Measurements from ENCODE around the gene MLLT10.
"Not testable (repeated sequence)": the region's sequence is repeated elsewhere in the genome, so short reads cannot be mapped to it uniquely, and the experiment has no call there.

MLLT10 gene

GRCh38 chr10:21696302-21696701 is 162.3 kb downstream of the MLLT10 start:
- no peak for DNase-seq (ENCODE audit: low spot score in 2 of 2)
- H3K4me3 Mint-ChIP-seq, result no peak overlapping the region
- peaks cover 53% of the 10 kb centered on the region for H3K36me3 Mint-ChIP-seq
- peaks cover 2% of the 10 kb centered on the region for H3K4me1 Mint-ChIP-seq
- no peak overlapping the region for H3K27ac Mint-ChIP-seq
- peaks cover 17% of the 10 kb centered on the region for H3K9me3 Mint-ChIP-seq
- ATAC-seq (ENCODE audit: low read depth), result no peak
- no peaks in the 10 kb centered on the region for H3K27me3 Mint-ChIP-seq

- H3K36me3 Mint-ChIP-seq, result peaks cover 55% of the 10 kb centered on the region
- H3K4me1 Mint-ChIP-seq, result peaks cover 11% of the 10 kb centered on the region
- ATAC-seq (ENCODE audit: low read depth), result no peak
- H3K27ac Mint-ChIP-seq, result no peak overlapping the region
- DNase-seq (ENCODE audit: low spot score in 2 of 2), result no peak
- no peak overlapping the region for H3K4me3 Mint-ChIP-seq
- H3K9me3 Mint-ChIP-seq, result peaks cover 19% of the 10 kb centered on the region
- H3K27me3 Mint-ChIP-seq, result no peaks in the 10 kb centered on the region
These were observed 165.5 kb downstream of the MLLT10 start for GRCh38 chr10:21699575-21699974.

- DNase-seq (ENCODE audit: low spot score in 2 of 2) (no peak), ATAC-seq (ENCODE audit: low read depth) (no peak)
- Mint-ChIP-seq H3K36me3 (peaks cover 56% of the 10 kb centered on the region), H3K9me3 (peaks cover 19% of the 10 kb centered on the region), H3K27ac (no peak overlapping the region), H3K4me1 (peaks cover 13% of the 10 kb centered on the region), H3K27me3 (no peaks in the 10 kb centered on the region), H3K4me3 (no peak overlapping the region)
These were observed 166.4 kb downstream of the MLLT10 start for GRCh38 chr10:21700474-21700873.

GRCh38 chr10:21702633-21703111 is 168.6 kb downstream of the MLLT10 start:
- DNase-seq (ENCODE audit: low spot score in 2 of 2) (no peak), ATAC-seq (ENCODE audit: low read depth) (peak; percentile 46)
- Mint-ChIP-seq H3K36me3 (peaks cover 55% of the 10 kb centered on the region), H3K4me1 (peaks cover 20% of the 10 kb centered on the region), H3K9me3 (peaks cover 20% of the 10 kb centered on the region), H3K4me3 (peak overlapping the region; percentile 25), H3K27ac (peak overlapping the region; percentile 4), H3K27me3 (no peaks in the 10 kb centered on the region)

- Mint-ChIP-seq H3K36me3 (peaks cover 52% of the 10 kb centered on the region), H3K27me3 (no peaks in the 10 kb centered on the region)
These were observed 171.3 kb downstream of the MLLT10 start for GRCh38 chr10:21705142-21705827.

GRCh38 chr10:21705828-21706176 is 171.8 kb downstream of the MLLT10 start:
- ATAC-seq (ENCODE audit: low read depth) (no peak), DNase-seq (ENCODE audit: low spot score in 2 of 2) (no peak)
- Mint-ChIP-seq H3K4me3 (no peak overlapping the region), H3K36me3 (peaks cover 47% of the 10 kb centered on the region), H3K4me1 (peaks cover 32% of the 10 kb centered on the region), H3K27me3 (no peaks in the 10 kb centered on the region), H3K9me3 (peaks cover 9% of the 10 kb centered on the region), H3K27ac (peak overlapping the region; percentile 10)

More at GRCh38 chr10:21705142-21705827, 171.3 kb downstream of the MLLT10 start:
- Mint-ChIP-seq H3K27ac (no peak overlapping the region), H3K9me3 (peaks cover 13% of the 10 kb centered on the region), H3K4me1 (peaks cover 27% of the 10 kb centered on the region), H3K4me3 (no peak overlapping the region)
- DNase-seq (ENCODE audit: low spot score in 2 of 2) (no peak), ATAC-seq (ENCODE audit: low read depth) (no peak)

GRCh38 chr10:21707498-21707897 is 173.5 kb downstream of the MLLT10 start:
- peaks cover 35% of the 10 kb centered on the region for H3K4me1 Mint-ChIP-seq
- H3K27ac Mint-ChIP-seq, result no peak overlapping the region
- H3K9me3 Mint-ChIP-seq, result peaks cover 2% of the 10 kb centered on the region
- ATAC-seq (ENCODE audit: low read depth), result no peak
- no peak for DNase-seq (ENCODE audit: low spot score in 2 of 2)
- H3K4me3 Mint-ChIP-seq, result no peak overlapping the region
- H3K36me3 Mint-ChIP-seq, result peaks cover 36% of the 10 kb centered on the region
- no peaks in the 10 kb centered on the region for H3K27me3 Mint-ChIP-seq

GRCh38 chr10:21712975-21713374 is 178.9 kb downstream of the MLLT10 start:
- Mint-ChIP-seq H3K36me3 (peaks cover 39% of the 10 kb centered on the region), H3K27ac (no peak overlapping the region), H3K9me3 (no peaks in the 10 kb centered on the region), H3K4me1 (peaks cover 21% of the 10 kb centered on the region), H3K4me3 (no peak overlapping the region), H3K27me3 (no peaks in the 10 kb centered on the region)
- ATAC-seq (ENCODE audit: low read depth) (no peak), DNase-seq (ENCODE audit: low spot score in 2 of 2) (no peak)

- Mint-ChIP-seq H3K36me3 (peaks cover 36% of the 10 kb centered on the region), H3K4me1 (peaks cover 9% of the 10 kb centered on the region), H3K9me3 (no peaks in the 10 kb centered on the region), H3K4me3 (no peak overlapping the region), H3K27ac (no peak overlapping the region), H3K27me3 (no peaks in the 10 kb centered on the region)
- DNase-seq (ENCODE audit: low spot score in 2 of 2) (no peak), ATAC-seq (ENCODE audit: low read depth) (no peak)
These were observed 181.6 kb downstream of the MLLT10 start for GRCh38 chr10:21715531-21716195.

GRCh38 chr10:21717437-21718054 is 183.5 kb downstream of the MLLT10 start:
- not testable (repeated sequence) for H3K9me3 Mint-ChIP-seq; ATAC-seq (ENCODE audit: low read depth); H3K4me1 Mint-ChIP-seq; H3K4me3 Mint-ChIP-seq; H3K27me3 Mint-ChIP-seq; DNase-seq (ENCODE audit: low spot score in 2 of 2)
- peaks cover 38% of the 10 kb centered on the region for H3K36me3 Mint-ChIP-seq
- peak overlapping the region; percentile 28 for H3K27ac Mint-ChIP-seq

GRCh38 chr10:21719502-21719901 is 185.5 kb downstream of the MLLT10 start:
- H3K9me3 Mint-ChIP-seq, result no peaks in the 10 kb centered on the region
- no peak overlapping the region for H3K27ac Mint-ChIP-seq
- ATAC-seq (ENCODE audit: low read depth) (no peak), DNase-seq (ENCODE audit: low spot score in 2 of 2) (no peak)
- H3K27me3 Mint-ChIP-seq, result no peaks in the 10 kb centered on the region
- H3K4me3 Mint-ChIP-seq, result no peak overlapping the region
- H3K4me1 Mint-ChIP-seq, result no peaks in the 10 kb centered on the region
- peaks cover 35% of the 10 kb centered on the region for H3K36me3 Mint-ChIP-seq

- no peak for DNase-seq (ENCODE audit: low spot score in 2 of 2)
- H3K27ac Mint-ChIP-seq, result no peak overlapping the region
- H3K36me3 Mint-ChIP-seq, result peaks cover 32% of the 10 kb centered on the region
- no peaks in the 10 kb centered on the region for H3K9me3 Mint-ChIP-seq
- ATAC-seq (ENCODE audit: low read depth), result no peak
- H3K4me3 Mint-ChIP-seq, result no peak overlapping the region
- no peaks in the 10 kb centered on the region for H3K27me3 Mint-ChIP-seq
- H3K4me1 Mint-ChIP-seq, result no peaks in the 10 kb centered on the region
These were observed 186.1 kb downstream of the MLLT10 start for GRCh38 chr10:21720090-21720489.

- ATAC-seq (ENCODE audit: low read depth), result no peak
- H3K36me3 Mint-ChIP-seq, result peaks cover 26% of the 10 kb centered on the region
These were observed 187.1 kb downstream of the MLLT10 start for GRCh38 chr10:21721000-21721665.

GRCh38 chr10:21722209-21722608 is 188.2 kb downstream of the MLLT10 start:
- Mint-ChIP-seq H3K27me3 (no peaks in the 10 kb centered on the region), H3K36me3 (peaks cover 28% of the 10 kb centered on the region), H3K4me1 (no peaks in the 10 kb centered on the region), H3K9me3 (no peaks in the 10 kb centered on the region), H3K27ac (no peak overlapping the region), H3K4me3 (no peak overlapping the region)
- DNase-seq (ENCODE audit: low spot score in 2 of 2), result no peak
- no peak for ATAC-seq (ENCODE audit: low read depth)

More at GRCh38 chr10:21721000-21721665, 187.1 kb downstream of the MLLT10 start:
- DNase-seq (ENCODE audit: low spot score in 2 of 2), result no peak
- no peaks in the 10 kb centered on the region for H3K9me3 Mint-ChIP-seq
- no peak overlapping the region for H3K4me3 Mint-ChIP-seq
- no peaks in the 10 kb centered on the region for H3K27me3 Mint-ChIP-seq
- H3K4me1 Mint-ChIP-seq, result no peaks in the 10 kb centered on the region
- no peak overlapping the region for H3K27ac Mint-ChIP-seq
